Gastroesophageal sphincter (tissue), 4 donors: Measurements from ENCODE around the gene MPRIP. TPM values are rescaled to one million over a fixed set of nuclear protein-coding genes. Genes with fewer than 3 reads are reported as not detected.
A peak's percentile ranks its signal among the peaks of the same experiment; 100 is the strongest.

Experiments
- ATAC-seq: fragments of 150-250 bp; one replicate; pipeline ENCODE4 v1.9.1; 2016; ENCODE audit warnings: mild to moderate bottlenecking, moderate library complexity
- H3K27ac ChIP-seq, 4 donors: fragments of 200-600 bp; sonication (generic) in 3 of 4; 1 replicate in 3 of 4; 2 replicates in 1 of 4; pipeline ENCODE4 v1.5.1; 2016 to 2019
- H3K27me3 ChIP-seq: fragments of 200-600 bp; sonication (generic); one replicate; pipeline ENCODE4 v1.5.1; 2019
- H3K36me3 ChIP-seq, 2 donors: fragments of 200-600 bp; sonication (generic); one replicate each; pipeline ENCODE4 v1.5.1; 2019; ENCODE audit warnings: control low read depth in 1 of 2
- H3K4me1 ChIP-seq, 3 donors: fragments of 200-600 bp; sonication (generic); 1 replicate in 2 of 3; 2 replicates in 1 of 3; pipeline ENCODE4 v1.5.1; 2016 to 2019; ENCODE audit warnings: control low read depth in 2 of 3
- H3K4me3 ChIP-seq, 2 donors: fragments of 200-600 bp; sonication (generic); one replicate each; pipeline ENCODE4 v1.5.1; 2019; ENCODE audit warnings: mild to moderate bottlenecking in 1 of 2, moderate library complexity in 1 of 2
- H3K9me3 ChIP-seq, 3 donors: fragments of 200-600 bp; sonication (generic); one replicate each; pipeline ENCODE4 v1.5.1; 2017 to 2019; ENCODE audit warnings: control low read depth in 2 of 3
- EP300 ChIP-seq: sonication (generic); formaldehyde crosslinking; IDR thresholded peaks from one replicate; pipeline ENCODE4 v1.6.1; 2017; ENCODE audit warnings: antibody characterized with exemption, mild to moderate bottlenecking
- POLR2A ChIP-seq, 2 donors: fragments of 450-650 bp; IDR thresholded peaks; one replicate each; pipeline ENCODE4 v1.6.1; 2017; ENCODE audit warnings: antibody characterized with exemption in 2 of 2, mild to moderate bottlenecking in 2 of 2, moderate library complexity in 1 of 2
- POLR2AphosphoS5 ChIP-seq: sonication (generic); formaldehyde crosslinking; IDR thresholded peaks from one replicate; pipeline ENCODE4 v1.6.1; 2017; ENCODE audit warnings: antibody characterized with exemption
- WGBS, 2 donors: methylation state at CpG; one replicate each; pipeline ENCODE4 v1.1.5; 2018; ENCODE audit warnings: low coverage in 1 of 2; 5-methylcytosine and 5-hydroxymethylcytosine counted together
- total RNA-seq, 4 donors: library from RNA; depleted of rRNA; stranded (reverse); fragments of >200 nt; gene quantifications; one replicate each; pipeline ENCODE4 v1.1.0, GENCODE V29; 2016
- TF ChIP-seq, protein P1 (sequence below), 4 experiments: fragments of 200-600 bp in 2 of 4; fragments of 450-650 bp in 2 of 4; sonication (generic) in 1 of 4; IDR thresholded peaks; one replicate each; pipeline ENCODE4 v1.5.1; 2017 to 2019; ENCODE audit warnings: antibody characterized with exemption in 4 of 4, mild to moderate bottlenecking in 2 of 4, moderate library complexity in 2 of 4

MPRIP gene
- total RNA-seq, 4 donors from 2014 or later = 113 to 233 (median 155) TPM

DNA sequence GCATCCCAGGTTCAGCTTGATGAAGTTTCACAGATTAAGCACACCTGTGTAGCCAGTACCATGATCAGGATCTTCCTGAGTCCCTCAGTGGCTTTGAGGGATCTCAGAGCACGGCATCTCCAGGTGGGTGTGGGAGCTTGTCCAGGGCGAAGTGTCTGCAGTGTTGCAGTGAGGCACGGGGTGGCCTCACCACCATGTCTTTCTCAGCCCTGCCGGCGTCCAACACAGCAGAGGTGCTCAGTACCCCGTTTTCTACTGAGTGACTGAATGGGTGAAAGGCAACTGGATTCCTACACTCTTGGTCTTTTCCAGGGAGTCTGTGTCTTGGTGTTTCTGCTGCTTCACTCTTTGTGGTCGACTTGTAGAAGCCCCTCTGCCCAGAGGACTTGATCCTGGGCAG, 63.7 kb downstream of the MPRIP start:
- WGBS, 2 donors = 60 to 94% methylated on average over 1 to 3 of the region's 7 CpGs
- no peak overlapping the region for H3K4me3 ChIP-seq
- no peaks in the 10 kb centered on the region for H3K9me3 ChIP-seq
- peak overlapping the region in 3 of 4 donors; percentile 59 to 70 (median 69) for H3K27ac ChIP-seq
- peaks cover 0 to 8% of the 10 kb centered on the region in 2 donors for H3K36me3 ChIP-seq
- ATAC-seq = no peak
- TF ChIP-seq POLR2A (IDR thresholded peaks at IDR 0.05) = no peak
- TF ChIP-seq, protein P1, sequence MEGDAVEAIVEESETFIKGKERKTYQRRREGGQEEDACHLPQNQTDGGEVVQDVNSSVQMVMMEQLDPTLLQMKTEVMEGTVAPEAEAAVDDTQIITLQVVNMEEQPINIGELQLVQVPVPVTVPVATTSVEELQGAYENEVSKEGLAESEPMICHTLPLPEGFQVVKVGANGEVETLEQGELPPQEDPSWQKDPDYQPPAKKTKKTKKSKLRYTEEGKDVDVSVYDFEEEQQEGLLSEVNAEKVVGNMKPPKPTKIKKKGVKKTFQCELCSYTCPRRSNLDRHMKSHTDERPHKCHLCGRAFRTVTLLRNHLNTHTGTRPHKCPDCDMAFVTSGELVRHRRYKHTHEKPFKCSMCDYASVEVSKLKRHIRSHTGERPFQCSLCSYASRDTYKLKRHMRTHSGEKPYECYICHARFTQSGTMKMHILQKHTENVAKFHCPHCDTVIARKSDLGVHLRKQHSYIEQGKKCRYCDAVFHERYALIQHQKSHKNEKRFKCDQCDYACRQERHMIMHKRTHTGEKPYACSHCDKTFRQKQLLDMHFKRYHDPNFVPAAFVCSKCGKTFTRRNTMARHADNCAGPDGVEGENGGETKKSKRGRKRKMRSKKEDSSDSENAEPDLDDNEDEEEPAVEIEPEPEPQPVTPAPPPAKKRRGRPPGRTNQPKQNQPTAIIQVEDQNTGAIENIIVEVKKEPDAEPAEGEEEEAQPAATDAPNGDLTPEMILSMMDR (IDR thresholded peaks at IDR 0.05) = no peak
- TF ChIP-seq EP300 = no peak
- TF ChIP-seq POLR2AphosphoS5 = no peak
- H3K4me1 ChIP-seq = peaks cover 6 to 92% (median 45%) of the 10 kb centered on the region in 3 donors
- H3K27me3 ChIP-seq = no peaks in the 10 kb centered on the region

DNA sequence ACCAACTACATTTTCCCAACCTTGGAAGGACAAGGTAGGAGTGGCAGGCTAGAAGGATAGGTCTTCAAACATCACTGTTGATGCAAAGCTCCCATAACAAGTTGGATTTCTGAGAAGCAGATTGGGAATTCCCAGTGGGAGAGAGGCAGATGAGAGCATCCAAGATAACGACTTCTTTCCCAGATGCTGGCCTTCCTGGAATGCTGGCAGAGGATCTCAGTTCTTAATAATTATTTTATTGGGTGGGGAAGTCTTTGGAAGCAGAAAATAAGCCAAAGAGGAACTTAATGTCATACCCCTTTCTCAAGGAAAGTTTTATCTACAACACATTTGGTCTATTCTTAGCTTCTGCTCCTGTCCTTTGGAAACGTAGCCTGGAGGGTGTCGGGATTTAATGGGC, 64.5 kb downstream of the MPRIP start:
- Histone ChIP-seq H3K4me3 (no peak overlapping the region), H3K4me1 (peaks cover 6 to 91% (median 45%) of the 10 kb centered on the region in 3 donors), H3K27me3 (no peaks in the 10 kb centered on the region), H3K9me3 (no peaks in the 10 kb centered on the region), H3K36me3 (peaks cover 0 to 8% of the 10 kb centered on the region in 2 donors), H3K27ac (peak overlapping the region in 3 of 4 donors; percentile 59 to 70 (median 69))
- no peak for ATAC-seq
- TF ChIP-seq EP300 = no peak
- TF ChIP-seq, protein P1 (IDR thresholded peaks at IDR 0.05) = no peak
- no peak for TF ChIP-seq POLR2A (IDR thresholded peaks at IDR 0.05)
- no peak for TF ChIP-seq POLR2AphosphoS5
- 17 to 19% methylated on average over 2 to 3 of the region's 3 CpGs for WGBS, 2 donors

DNA sequence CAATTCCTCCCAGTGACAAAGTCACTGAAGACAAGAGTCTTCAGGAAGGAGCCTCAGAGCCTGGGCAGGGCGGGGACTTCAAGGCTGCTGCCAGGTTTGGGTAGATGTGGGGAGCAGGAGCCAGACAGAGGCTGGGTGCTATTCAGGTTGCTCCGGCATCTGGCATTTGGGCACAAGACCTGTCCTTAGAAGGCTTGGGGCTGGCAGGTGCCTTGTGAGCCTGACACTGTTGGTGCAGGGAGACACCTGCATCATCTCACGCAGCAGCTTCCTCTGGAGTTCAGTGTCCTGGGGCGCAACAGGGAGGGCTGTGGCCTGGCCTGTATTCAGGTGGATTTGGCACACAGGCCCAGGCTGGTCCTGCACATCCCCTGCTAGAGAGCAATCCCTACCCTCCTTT, 65.0 kb downstream of the MPRIP start:
- TF ChIP-seq POLR2A (IDR thresholded peaks at IDR 0.05) (no peak), EP300 (no peak), POLR2AphosphoS5 (no peak)
- TF ChIP-seq, protein P1 (IDR thresholded peaks at IDR 0.05) = no peak
- 58% methylated on average over 3 of the region's 4 CpGs; no CpG with 5 or more reads in 1 of the 2 donors for WGBS, 2 donors
- peak overlapping the region in 3 of 4 donors; percentile 59 to 70 (median 69) for H3K27ac ChIP-seq
- no peak overlapping the region for H3K4me3 ChIP-seq
- H3K36me3 ChIP-seq = peaks cover 0 to 8% of the 10 kb centered on the region in 2 donors
- no peaks in the 10 kb centered on the region for H3K27me3 ChIP-seq
- H3K9me3 ChIP-seq = no peaks in the 10 kb centered on the region
- H3K4me1 ChIP-seq = peaks cover 6 to 91% (median 45%) of the 10 kb centered on the region in 3 donors
- no peak for ATAC-seq

DNA sequence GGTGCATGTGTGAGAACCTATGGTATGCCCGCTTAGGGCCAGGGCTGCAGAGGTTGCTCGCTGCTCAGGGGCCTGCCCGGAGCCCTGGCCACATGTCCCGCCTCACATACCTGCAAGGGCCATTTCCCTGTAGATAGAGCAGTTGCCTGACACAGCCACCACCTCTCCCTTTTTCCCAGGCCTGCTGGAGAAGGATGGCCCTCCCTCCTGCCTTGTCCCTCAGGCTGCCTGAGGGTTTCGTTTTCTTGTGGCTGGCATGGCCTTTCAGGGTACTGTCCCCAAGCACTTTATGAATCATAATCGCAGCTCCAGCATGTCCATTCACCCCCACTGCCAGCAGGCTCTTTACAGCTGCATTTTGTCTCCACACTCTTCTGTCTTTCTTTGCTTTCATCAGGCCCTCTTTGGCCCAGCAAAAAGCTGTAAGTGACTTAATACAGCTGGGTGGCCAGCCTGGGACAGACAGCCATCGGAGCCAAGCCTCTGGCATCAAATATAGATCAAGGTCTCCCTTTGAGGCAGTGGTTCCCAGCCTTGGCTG, 65.7 kb downstream of the MPRIP start:
- Histone ChIP-seq H3K4me3 (no peak overlapping the region), H3K27ac (peak overlapping the region in 3 of 4 donors; percentile 59 to 70 (median 69)), H3K4me1 (peaks cover 6 to 91% (median 45%) of the 10 kb centered on the region in 3 donors), H3K36me3 (peaks cover 0 to 8% of the 10 kb centered on the region in 2 donors), H3K27me3 (no peaks in the 10 kb centered on the region), H3K9me3 (no peaks in the 10 kb centered on the region)
- no peak for TF ChIP-seq POLR2A (IDR thresholded peaks at IDR 0.05)
- TF ChIP-seq POLR2AphosphoS5 = no peak
- no peak for TF ChIP-seq EP300
- TF ChIP-seq, protein P1 (IDR thresholded peaks at IDR 0.05) = no peak
- 0 to 39% methylated on average over 1 to 6 of the region's 7 CpGs for WGBS, 2 donors
- peak; percentile 12 for ATAC-seq
